ENCODE data around the gene BHLHE23. TPM values are rescaled to one million over a fixed set of nuclear protein-coding genes. Genes with fewer than 3 reads are reported as not detected.

The BHLHE23 gene
- total RNA-seq, 1 donor from 2014 or later: not detected

- Mint-ChIP-seq H3K4me1 (peaks cover 3% of the 10 kb centered on the region), H3K27me3 (ENCODE audit: low read depth) (peaks cover 86% of the 10 kb centered on the region), H3K36me3 (no peaks in the 10 kb centered on the region), H3K27ac (no peak overlapping the region), H3K9me3 (no peaks in the 10 kb centered on the region), H3K4me3 (no peak overlapping the region)
- DNase-seq (ENCODE audit: low spot score in 2 of 2, unreplicated experiment in 2 of 2): no peak
- TF ChIP-seq CTCF (IDR thresholded peaks at IDR 0.05; ENCODE audit: unreplicated experiment): no peak
Observed at GRCh38 chr20:62978561-62978943, 28.2 kb downstream of the BHLHE23 start.

GRCh38 chr20:62977613-62978560, 28.9 kb downstream of the BHLHE23 start:
- no peak for DNase-seq (ENCODE audit: low spot score in 2 of 2, unreplicated experiment in 2 of 2)
- Mint-ChIP-seq H3K27me3 (ENCODE audit: low read depth) (peaks cover 89% of the 10 kb centered on the region), H3K4me1 (peaks cover 3% of the 10 kb centered on the region), H3K27ac (no peak overlapping the region), H3K4me3 (no peak overlapping the region), H3K36me3 (no peaks in the 10 kb centered on the region), H3K9me3 (no peaks in the 10 kb centered on the region)
- TF ChIP-seq CTCF (IDR thresholded peaks at IDR 0.05; ENCODE audit: unreplicated experiment): no peak

GRCh38 chr20:62976886-62977285, 29.9 kb downstream of the BHLHE23 start:
- TF ChIP-seq CTCF (IDR thresholded peaks at IDR 0.05; ENCODE audit: unreplicated experiment): no peak
- peaks cover 6% of the 10 kb centered on the region for H3K4me1 Mint-ChIP-seq
- no peak overlapping the region for H3K27ac Mint-ChIP-seq
- H3K4me3 Mint-ChIP-seq: no peak overlapping the region
- H3K36me3 Mint-ChIP-seq: no peaks in the 10 kb centered on the region
- peaks cover 92% of the 10 kb centered on the region for H3K27me3 Mint-ChIP-seq (ENCODE audit: low read depth)
- DNase-seq (ENCODE audit: low spot score in 2 of 2, unreplicated experiment in 2 of 2): no peak
- H3K9me3 Mint-ChIP-seq: no peaks in the 10 kb centered on the region

GRCh38 chr20:62975812-62976508, 30.8 kb downstream of the BHLHE23 start:
- no peaks in the 10 kb centered on the region for H3K36me3 Mint-ChIP-seq
- no peak for DNase-seq (ENCODE audit: low spot score in 2 of 2, unreplicated experiment in 2 of 2)
- peaks cover 91% of the 10 kb centered on the region for H3K27me3 Mint-ChIP-seq (ENCODE audit: low read depth)
- no peak for TF ChIP-seq CTCF (IDR thresholded peaks at IDR 0.05; ENCODE audit: unreplicated experiment)
- H3K4me1 Mint-ChIP-seq: peaks cover 6% of the 10 kb centered on the region
- H3K27ac Mint-ChIP-seq: no peak overlapping the region
- H3K4me3 Mint-ChIP-seq: no peak overlapping the region
- H3K9me3 Mint-ChIP-seq: no peaks in the 10 kb centered on the region

GRCh38 chr20:62975251-62975760, 31.5 kb downstream of the BHLHE23 start:
- H3K27ac Mint-ChIP-seq: no peak overlapping the region
- DNase-seq (ENCODE audit: low spot score in 2 of 2, unreplicated experiment in 2 of 2): no peak
- H3K9me3 Mint-ChIP-seq: no peaks in the 10 kb centered on the region
- TF ChIP-seq CTCF (IDR thresholded peaks at IDR 0.05; ENCODE audit: unreplicated experiment): no peak
- H3K4me1 Mint-ChIP-seq: peaks cover 6% of the 10 kb centered on the region
- no peak overlapping the region for H3K4me3 Mint-ChIP-seq
- peaks cover 89% of the 10 kb centered on the region for H3K27me3 Mint-ChIP-seq (ENCODE audit: low read depth)
- no peaks in the 10 kb centered on the region for H3K36me3 Mint-ChIP-seq
